SH-SY5Y (cell line): Measurements from ENCODE around the gene ATRNL1.

Experiments
- GATA2 ChIP-seq: IDR thresholded peaks from 2 replicates; pipeline ENCODE4 v1.6.1; 2011; ENCODE audit warnings: mild to moderate bottlenecking, low read depth, low read length
- GATA3 ChIP-seq: IDR thresholded peaks from 2 replicates; pipeline ENCODE4 v1.6.1; 2011; ENCODE audit warnings: low read depth, mild to moderate bottlenecking, low read length, moderate library complexity

GRCh38 chr10:115882021-115882420 lies 788.9 kb downstream of the ATRNL1 start:
- TF ChIP-seq GATA2 (no peak), GATA3 (no peak)
